ENCODE data around the gene SDCBP2.

The SDCBP2 gene

DNA sequence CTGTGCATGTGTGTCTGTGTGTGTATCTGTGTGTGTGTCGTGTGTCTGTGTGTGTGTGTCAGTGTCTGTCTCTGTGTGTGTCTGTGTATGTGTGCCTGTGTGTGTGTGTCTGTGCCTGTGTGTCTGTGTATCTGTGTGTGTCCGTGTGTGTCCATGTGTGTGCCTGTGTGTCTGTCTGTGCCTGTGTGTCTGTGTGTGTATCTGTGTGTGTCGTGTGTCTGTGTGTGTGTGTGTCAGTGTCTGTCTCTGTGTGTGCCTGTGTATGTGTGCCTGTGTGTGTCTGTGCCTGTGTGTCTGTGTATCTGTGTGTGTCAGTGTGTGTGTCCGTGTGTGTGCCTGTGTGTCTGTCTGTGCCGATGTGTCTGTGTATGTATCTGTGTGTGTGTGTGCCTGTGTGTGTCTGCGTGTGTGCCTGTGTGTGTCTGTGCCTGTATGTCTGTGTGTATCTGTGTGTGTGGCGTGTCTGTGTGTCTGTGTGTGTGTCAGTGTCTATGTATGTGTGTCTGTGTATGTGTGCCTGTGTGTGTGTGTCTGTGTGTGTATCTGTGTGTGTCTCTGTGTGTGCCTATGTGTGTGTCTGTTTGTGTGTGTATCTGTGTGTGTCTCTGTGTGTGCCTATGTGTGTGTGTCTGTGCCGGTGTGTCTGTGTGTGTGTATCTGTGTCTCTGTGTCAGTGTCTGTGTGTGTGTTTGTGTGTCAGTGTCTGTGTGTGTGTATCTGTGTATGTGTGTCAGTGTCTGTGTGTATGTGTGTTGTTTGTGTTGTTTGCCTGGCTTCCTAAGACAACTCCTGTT is 51.2 kb downstream of the SDCBP2 start:
- no peak for TF ChIP-seq CTCF (IDR thresholded peaks at IDR 0.05; ENCODE audit: borderline replicate concordance, insufficient read depth, low read depth, low read length)
- H3K4me3 ChIP-seq (ENCODE audit: low read depth, low read length) = no peak overlapping the region

DNA sequence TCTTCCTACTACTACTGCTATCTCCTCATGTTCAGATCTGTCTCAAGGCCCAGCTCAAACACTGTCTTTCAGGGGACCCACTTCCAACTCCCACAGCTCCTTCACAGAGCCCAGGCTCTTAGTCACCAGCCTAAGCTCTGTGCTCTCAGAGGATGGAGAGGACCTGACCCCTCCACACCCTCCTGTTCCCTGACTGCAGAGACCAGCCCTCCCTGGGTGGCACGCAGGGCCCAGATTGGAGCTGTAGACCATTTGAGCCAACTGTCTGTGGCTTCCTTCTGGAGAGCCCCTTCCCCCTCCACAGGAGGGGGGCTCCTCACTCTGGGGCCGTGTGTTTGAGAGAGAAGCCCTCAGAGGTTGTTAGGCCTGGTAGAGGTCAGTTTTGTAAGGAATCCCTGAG is 53.0 kb downstream of the SDCBP2 start:
- H3K4me3 ChIP-seq (ENCODE audit: low read depth, low read length) = no peak overlapping the region
- no peak for TF ChIP-seq CTCF (IDR thresholded peaks at IDR 0.05; ENCODE audit: borderline replicate concordance, insufficient read depth, low read depth, low read length)

DNA sequence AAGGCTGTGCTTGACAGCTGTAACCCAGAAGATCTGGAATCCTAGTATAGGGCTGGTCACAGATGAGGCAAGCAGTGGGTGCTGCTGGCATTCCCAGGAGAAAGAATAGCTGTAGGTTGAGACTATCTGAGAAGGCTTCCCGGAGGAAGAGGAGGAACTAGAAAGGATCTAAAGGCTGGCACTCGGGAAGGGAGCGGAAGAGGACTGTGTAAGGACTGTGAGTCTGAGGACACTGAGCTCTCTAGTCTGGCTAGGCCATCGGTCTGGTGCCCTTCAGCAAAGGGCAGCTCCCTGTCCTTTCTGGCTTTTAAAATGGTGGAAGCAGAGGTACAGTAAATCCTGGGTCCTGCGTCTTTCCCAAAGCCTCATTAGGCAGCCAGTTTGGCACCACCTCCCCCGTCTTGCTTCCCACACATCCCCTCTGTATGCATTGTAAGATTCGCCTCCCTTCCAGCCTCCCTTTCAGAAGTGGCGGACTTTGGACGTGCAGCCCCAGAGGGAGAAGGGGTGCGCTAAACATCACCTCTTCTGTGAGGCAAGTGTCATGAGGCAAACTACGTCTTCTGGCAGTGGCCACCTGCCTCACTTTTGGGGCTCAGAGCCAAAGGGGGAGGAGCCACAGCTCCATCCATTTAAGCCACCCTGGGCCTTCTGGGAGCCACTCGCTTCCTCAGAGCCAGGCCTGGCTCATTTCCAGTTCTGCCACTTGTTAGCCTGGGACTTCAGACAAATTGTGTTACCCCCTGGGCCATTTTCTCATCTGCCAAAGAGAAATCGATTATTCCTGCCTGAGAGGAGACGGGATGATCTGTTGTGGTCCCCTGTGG is 54.2 kb downstream of the SDCBP2 start:
- TF ChIP-seq CTCF (IDR thresholded peaks at IDR 0.05; ENCODE audit: borderline replicate concordance, insufficient read depth, low read depth, low read length) = no peak
- H3K4me3 ChIP-seq (ENCODE audit: low read depth, low read length) = no peak overlapping the region

DNA sequence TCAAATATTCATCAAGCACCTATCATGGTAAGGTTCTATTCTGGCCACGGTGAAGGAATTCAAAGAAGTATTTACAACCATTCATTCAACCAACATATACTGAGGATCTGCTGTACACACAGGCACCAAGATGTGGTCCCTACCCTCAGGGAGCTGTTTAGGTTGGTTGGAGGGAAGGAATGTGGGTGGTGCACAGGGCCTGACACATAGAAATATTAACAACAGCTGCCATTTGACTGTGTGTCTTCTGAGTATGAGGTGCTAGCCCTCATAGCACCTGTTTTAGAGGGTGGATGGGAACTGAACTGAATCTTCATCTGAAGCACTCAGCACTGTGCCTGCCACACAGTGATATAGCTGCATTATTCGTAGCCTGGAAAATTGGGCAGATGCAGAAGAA is 55.6 kb downstream of the SDCBP2 start:
- no peak overlapping the region for H3K4me3 ChIP-seq (ENCODE audit: low read depth, low read length)
- no peak for TF ChIP-seq CTCF (IDR thresholded peaks at IDR 0.05; ENCODE audit: borderline replicate concordance, insufficient read depth, low read depth, low read length)

DNA sequence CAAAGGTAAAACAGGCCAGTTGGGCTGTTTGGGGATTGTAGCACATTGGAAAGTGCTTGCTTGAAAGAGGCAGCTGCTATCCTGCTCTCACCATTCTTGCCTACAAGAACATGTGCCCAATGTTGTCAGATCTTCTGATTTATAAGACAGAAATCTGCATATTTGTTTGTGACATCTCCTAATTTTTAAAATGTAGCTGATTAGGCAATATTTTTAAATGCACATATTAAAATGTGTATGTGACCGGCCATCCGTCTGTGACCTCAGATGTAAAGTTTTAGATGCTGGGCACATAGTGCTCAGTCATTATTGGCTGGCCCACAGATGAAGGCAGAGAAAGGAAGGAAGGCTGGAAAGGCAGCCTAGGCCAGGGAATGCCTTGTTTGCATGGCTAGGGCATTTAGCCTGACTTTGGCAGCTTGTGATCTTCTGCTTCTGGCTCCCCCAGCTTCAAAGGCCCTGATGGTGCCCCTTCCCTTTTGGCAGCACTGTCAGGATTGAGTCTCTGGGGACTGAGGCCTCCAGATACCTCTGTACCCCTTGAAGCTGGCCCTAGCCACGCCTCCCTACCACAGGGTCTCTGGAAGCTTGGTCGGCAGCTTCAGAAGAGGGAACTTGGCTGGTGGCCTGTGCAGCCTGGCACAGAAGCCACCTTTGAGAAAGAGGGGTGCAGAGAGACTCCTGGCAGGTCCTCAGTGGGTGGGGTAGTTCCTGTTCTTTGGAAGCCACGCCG is 56.4 kb downstream of the SDCBP2 start:
- no peak overlapping the region for H3K4me3 ChIP-seq (ENCODE audit: low read depth, low read length)
- TF ChIP-seq CTCF (IDR thresholded peaks at IDR 0.05; ENCODE audit: borderline replicate concordance, insufficient read depth, low read depth, low read length) = no peak

DNA sequence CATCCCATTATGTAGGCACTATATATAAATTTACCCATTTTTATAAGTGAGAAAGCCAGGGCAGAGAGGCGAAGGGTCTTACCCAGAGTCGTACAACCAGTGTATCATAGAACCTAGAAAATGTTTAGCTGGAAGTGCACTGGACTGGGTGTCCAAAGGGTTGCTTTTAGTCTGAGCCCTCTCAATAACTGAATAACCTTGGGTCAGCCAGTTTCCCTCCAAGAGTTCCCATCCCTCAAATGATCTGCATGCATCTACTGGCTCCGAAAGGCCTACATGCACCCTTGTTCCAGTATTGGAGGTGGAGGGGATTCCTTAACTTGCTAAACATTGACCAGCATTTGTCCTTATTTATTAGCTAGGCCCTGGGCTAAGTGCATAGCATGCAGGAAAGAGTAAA is 59.1 kb downstream of the SDCBP2 start:
- no peak overlapping the region for H3K4me3 ChIP-seq (ENCODE audit: low read depth, low read length)
- no peak for TF ChIP-seq CTCF (IDR thresholded peaks at IDR 0.05; ENCODE audit: borderline replicate concordance, insufficient read depth, low read depth, low read length)

Data from GM12875 (cell line).